WTC11 (cell line): ENCODE results near the gene MYO18B. TPM values are rescaled to one million over a fixed set of nuclear protein-coding genes. Genes with fewer than 3 reads are reported as not detected.

Experiments used
- ATAC-seq: fragments of 200-7000 bp; cut with Tn5 transposase; 2 replicates; pipeline ENCODE4 v1.10.0; 2021; ENCODE audit warnings: mild to moderate bottlenecking, moderate library complexity
- CTCF ChIA-PET: fragments of 300-600 bp; sonication (Branson Sonifier 250); formaldehyde crosslinking; loops from one replicate; lab custom pipeline; 2021; ENCODE audit warnings: antibody characterized with exemption; lab: Charles Lee
- POLR2A ChIA-PET: fragments of 350-600 bp; sonication (Branson Sonifier 250); formaldehyde crosslinking; loops from one replicate; lab custom pipeline; 2021; ENCODE audit warnings: antibody characterized with exemption; lab: Charles Lee
- DNase-seq: peaks from one replicate; pipeline ENCODE4 v3.0.0; 2021; ENCODE audit warnings: low spot score
- H3K27ac Mint-ChIP-seq: 2 replicates; pipeline ENCODE4 v1.8.0; 2021; ENCODE audit warnings: mixed read lengths
- H3K27me3 Mint-ChIP-seq: 2 replicates; pipeline ENCODE4 v1.8.0; 2021; ENCODE audit warnings: low read depth, mild to moderate bottlenecking, moderate library complexity, mixed read lengths
- H3K36me3 Mint-ChIP-seq: 2 replicates; pipeline ENCODE4 v1.8.0; 2021; ENCODE audit warnings: mixed read lengths
- H3K4me1 Mint-ChIP-seq: 2 replicates; pipeline ENCODE4 v1.8.0; 2022; ENCODE audit warnings: mixed read lengths
- H3K4me3 Mint-ChIP-seq: 2 replicates; pipeline ENCODE4 v1.8.0; 2021; ENCODE audit warnings: mild to moderate bottlenecking, moderate library complexity, mixed read lengths
- H3K9me3 Mint-ChIP-seq: 2 replicates; pipeline ENCODE4 v1.8.0; 2021; ENCODE audit warnings: mixed read lengths
- CREB1 ChIP-seq: sonication (generic); formaldehyde crosslinking; IDR thresholded peaks from 2 replicates; pipeline ENCODE4 v1.8.0; 2023; ENCODE audit warnings: mild to moderate bottlenecking, missing genetic modification reagents
- ELF4 ChIP-seq: sonication (generic); formaldehyde crosslinking; IDR thresholded peaks from 2 replicates; pipeline ENCODE4 v1.8.1; 2022; ENCODE audit warnings: low read depth, mild to moderate bottlenecking, moderate library complexity, missing genetic modification reagents
- ETV6 ChIP-seq: sonication (generic); formaldehyde crosslinking; IDR thresholded peaks from 2 replicates; pipeline ENCODE4 v1.8.1; 2022; ENCODE audit warnings: mild to moderate bottlenecking, missing genetic modification reagents
- FOXK1 ChIP-seq: sonication (generic); formaldehyde crosslinking; IDR thresholded peaks from 2 replicates; pipeline ENCODE4 v1.8.0; 2022; ENCODE audit warnings: mild to moderate bottlenecking, moderate library complexity, missing genetic modification reagents
- GRHL2 ChIP-seq: fragments of 250-450 bp; sonication (Bioruptor Pico); IDR thresholded peaks from 2 replicates; pipeline ENCODE4 v1.8.0; 2022; ENCODE audit warnings: mild to moderate bottlenecking, moderate library complexity; ENCODE audit not compliant: insufficient replicate concordance, severe bottlenecking
- JAZF1 ChIP-seq: fragments of 250-450 bp; sonication (Bioruptor Pico); IDR thresholded peaks from 2 replicates; pipeline ENCODE4 v1.9.0; 2021; ENCODE audit warnings: moderate library complexity, mild to moderate bottlenecking, inconsistent platforms
- JUN ChIP-seq: sonication (generic); formaldehyde crosslinking; IDR thresholded peaks from 2 replicates; pipeline ENCODE4 v1.8.0; 2023; ENCODE audit warnings: mild to moderate bottlenecking, missing genetic modification reagents
- MYBL2 ChIP-seq: sonication (generic); formaldehyde crosslinking; IDR thresholded peaks from 2 replicates; pipeline ENCODE4 v1.8.1; 2023; ENCODE audit warnings: mild to moderate bottlenecking, moderate library complexity, missing genetic modification reagents
- NFATC4 ChIP-seq: fragments of 250-450 bp; sonication (Bioruptor Pico); IDR thresholded peaks from 2 replicates; pipeline ENCODE4 v1.9.0; 2021; ENCODE audit warnings: mild to moderate bottlenecking
- PRRX2 ChIP-seq: fragments of 250-450 bp; sonication (Bioruptor Pico); IDR thresholded peaks from 2 replicates; pipeline ENCODE4 v1.8.0; 2021; ENCODE audit warnings: mild to moderate bottlenecking
- RELA ChIP-seq: sonication (generic); formaldehyde crosslinking; IDR thresholded peaks from 2 replicates; pipeline ENCODE4 v1.8.1; 2022; ENCODE audit warnings: missing genetic modification reagents, mild to moderate bottlenecking, borderline replicate concordance
- SOX15 ChIP-seq: fragments of 250-450 bp; sonication (Bioruptor Pico); IDR thresholded peaks from 2 replicates; pipeline ENCODE4 v1.9.0; 2021; ENCODE audit warnings: mild to moderate bottlenecking
- TCF7 ChIP-seq: sonication (generic); formaldehyde crosslinking; IDR thresholded peaks from 2 replicates; pipeline ENCODE4 v1.8.0; 2022; ENCODE audit warnings: mild to moderate bottlenecking, low read depth, missing genetic modification reagents, moderate library complexity
- TEAD4 ChIP-seq: sonication (generic); formaldehyde crosslinking; IDR thresholded peaks from 2 replicates; pipeline ENCODE4 v1.8.0; 2022; ENCODE audit warnings: mild to moderate bottlenecking, missing genetic modification reagents
- ZBTB21 ChIP-seq: sonication (generic); formaldehyde crosslinking; IDR thresholded peaks from 2 replicates; pipeline ENCODE4 v1.8.1; 2023; ENCODE audit warnings: mild to moderate bottlenecking, missing genetic modification reagents, borderline replicate concordance
- ZNF263 ChIP-seq: sonication (generic); formaldehyde crosslinking; IDR thresholded peaks from 2 replicates; pipeline ENCODE4 v1.8.1; 2022; ENCODE audit warnings: low read depth, mild to moderate bottlenecking, moderate library complexity, missing genetic modification reagents
- total RNA-seq: library from RNA; stranded (reverse); gene quantifications from 3 replicates; pipeline ENCODE4 v1.2.3, GENCODE V29; 2021
- TF ChIP-seq, protein P1 (sequence below): sonication (generic); formaldehyde crosslinking; IDR thresholded peaks from 2 replicates; pipeline ENCODE4 v1.8.0; 2022; ENCODE audit warnings: missing genetic modification reagents
- TF ChIP-seq, protein P2 (sequence below): sonication (generic); formaldehyde crosslinking; IDR thresholded peaks from 2 replicates; pipeline ENCODE4 v1.8.1; 2022; ENCODE audit warnings: mild to moderate bottlenecking, missing genetic modification reagents, moderate library complexity, borderline replicate concordance
- TF ChIP-seq, protein P3 (sequence below): sonication (generic); formaldehyde crosslinking; IDR thresholded peaks from 2 replicates; pipeline ENCODE4 v1.8.1; 2022; ENCODE audit warnings: mild to moderate bottlenecking, moderate library complexity, missing genetic modification reagents
- TF ChIP-seq, protein P4 (sequence below): sonication (generic); formaldehyde crosslinking; IDR thresholded peaks from 2 replicates; pipeline ENCODE4 v1.8.1; 2023; ENCODE audit warnings: mild to moderate bottlenecking, missing genetic modification reagents, moderate library complexity
- TF ChIP-seq, protein P5 (sequence below): sonication (generic); formaldehyde crosslinking; IDR thresholded peaks from 2 replicates; pipeline ENCODE4 v1.8.0; 2023; ENCODE audit warnings: mild to moderate bottlenecking, missing genetic modification reagents

Gene MYO18B
- total RNA-seq, 1 experiment from 2014 or later: 0.96 TPM

DNA sequence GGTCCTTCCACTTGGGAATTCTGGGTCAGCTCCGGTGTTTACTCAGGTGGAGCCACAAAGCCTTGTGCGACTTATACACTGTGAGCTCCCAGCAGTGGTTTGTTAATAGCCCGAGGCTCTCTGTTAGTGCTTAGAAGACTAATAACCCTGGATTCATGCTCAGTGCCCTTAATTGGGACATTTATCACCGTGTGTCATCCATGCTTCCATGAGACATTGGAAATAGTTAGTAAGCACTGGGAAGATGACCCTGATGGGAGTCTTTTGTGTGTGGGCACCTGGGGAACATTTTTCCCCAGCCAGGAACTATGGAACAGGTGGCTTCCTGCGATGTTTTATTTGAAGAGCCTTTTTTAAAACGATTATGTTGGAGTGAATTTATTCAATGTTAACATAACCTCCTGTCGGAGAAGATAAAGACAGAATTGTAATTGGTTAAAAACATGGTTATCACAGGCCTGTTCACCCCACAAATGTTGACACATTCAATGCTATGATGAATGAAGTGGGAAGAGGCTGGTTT lies 188.9 kb downstream of the MYO18B start:
- ATAC-seq (no peak), DNase-seq (no peak)
- Mint-ChIP-seq H3K4me1 (peaks cover 76% of the 10 kb centered on the region), H3K4me3 (no peak overlapping the region), H3K36me3 (peaks cover 3% of the 10 kb centered on the region; the same call in 1 of the 2 replicates), H3K27ac (no peak overlapping the region), H3K9me3 (peaks cover 7% of the 10 kb centered on the region), H3K27me3 (peaks cover 18% of the 10 kb centered on the region)
- CTCF ChIA-PET: interaction anchor here (0.6 to 0.7 kb wide), 2 partner anchors 20 to 240 kb away, joined by 3 read pairs; no protein-coding TSS in a partner anchor
- POLR2A ChIA-PET: interaction anchor here (0.6 kb wide), 1 partner anchor 269 kb away, joined by 4 read pairs; no protein-coding TSS in a partner anchor
- TF ChIP-seq ZBTB21 (CRISPR knock-in tag): no peak
- no peak for TF ChIP-seq FOXK1
- no peak for TF ChIP-seq JUN (CRISPR knock-in tag)
- TF ChIP-seq CREB1 (CRISPR knock-in tag): no peak

DNA sequence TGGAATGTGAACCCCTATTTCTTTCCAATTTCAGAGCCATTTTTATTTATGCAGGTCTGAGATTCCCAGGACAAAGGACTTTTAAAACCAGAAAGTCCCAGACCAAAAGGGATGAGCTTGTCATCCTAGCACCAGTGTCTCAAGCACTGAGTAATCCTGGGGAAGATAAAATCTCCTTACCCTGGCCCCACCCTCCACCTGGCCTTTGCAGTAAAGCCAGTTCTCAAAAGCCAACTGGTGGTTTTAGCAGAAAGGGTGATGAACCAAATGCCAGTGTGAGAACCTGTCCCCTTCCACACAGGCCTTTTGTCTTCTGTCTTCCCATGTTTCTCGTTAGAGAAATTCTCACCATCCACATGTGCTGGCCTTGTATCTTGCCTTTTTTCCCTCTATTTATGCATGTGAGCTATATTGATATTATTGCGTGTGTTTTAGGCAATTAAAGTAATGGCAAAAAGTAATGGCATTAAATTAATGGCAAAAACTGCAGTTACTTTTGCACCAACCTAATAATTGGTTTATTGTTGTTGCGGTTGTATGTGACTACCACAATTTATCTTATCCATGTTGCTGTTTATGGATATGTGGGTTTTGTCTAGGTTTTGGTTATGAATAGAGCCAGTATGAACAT lies 191.3 kb downstream of the MYO18B start:
- no peak overlapping the region for H3K4me3 Mint-ChIP-seq
- POLR2A ChIA-PET: no interaction called here
- ATAC-seq: no peak
- TF ChIP-seq ELF4 (CRISPR knock-in tag): no peak
- TF ChIP-seq, protein P1, sequence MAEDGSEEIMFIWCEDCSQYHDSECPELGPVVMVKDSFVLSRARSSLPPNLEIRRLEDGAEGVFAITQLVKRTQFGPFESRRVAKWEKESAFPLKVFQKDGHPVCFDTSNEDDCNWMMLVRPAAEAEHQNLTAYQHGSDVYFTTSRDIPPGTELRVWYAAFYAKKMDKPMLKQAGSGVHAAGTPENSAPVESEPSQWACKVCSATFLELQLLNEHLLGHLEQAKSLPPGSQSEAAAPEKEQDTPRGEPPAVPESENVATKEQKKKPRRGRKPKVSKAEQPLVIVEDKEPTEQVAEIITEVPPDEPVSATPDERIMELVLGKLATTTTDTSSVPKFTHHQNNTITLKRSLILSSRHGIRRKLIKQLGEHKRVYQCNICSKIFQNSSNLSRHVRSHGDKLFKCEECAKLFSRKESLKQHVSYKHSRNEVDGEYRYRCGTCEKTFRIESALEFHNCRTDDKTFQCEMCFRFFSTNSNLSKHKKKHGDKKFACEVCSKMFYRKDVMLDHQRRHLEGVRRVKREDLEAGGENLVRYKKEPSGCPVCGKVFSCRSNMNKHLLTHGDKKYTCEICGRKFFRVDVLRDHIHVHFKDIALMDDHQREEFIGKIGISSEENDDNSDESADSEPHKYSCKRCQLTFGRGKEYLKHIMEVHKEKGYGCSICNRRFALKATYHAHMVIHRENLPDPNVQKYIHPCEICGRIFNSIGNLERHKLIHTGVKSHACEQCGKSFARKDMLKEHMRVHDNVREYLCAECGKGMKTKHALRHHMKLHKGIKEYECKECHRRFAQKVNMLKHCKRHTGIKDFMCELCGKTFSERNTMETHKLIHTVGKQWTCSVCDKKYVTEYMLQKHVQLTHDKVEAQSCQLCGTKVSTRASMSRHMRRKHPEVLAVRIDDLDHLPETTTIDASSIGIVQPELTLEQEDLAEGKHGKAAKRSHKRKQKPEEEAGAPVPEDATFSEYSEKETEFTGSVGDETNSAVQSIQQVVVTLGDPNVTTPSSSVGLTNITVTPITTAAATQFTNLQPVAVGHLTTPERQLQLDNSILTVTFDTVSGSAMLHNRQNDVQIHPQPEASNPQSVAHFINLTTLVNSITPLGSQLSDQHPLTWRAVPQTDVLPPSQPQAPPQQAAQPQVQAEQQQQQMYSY (CRISPR knock-in tag): no peak
- no peak for TF ChIP-seq ETV6 (CRISPR knock-in tag)
- TF ChIP-seq NFATC4: no peak
- no peak for TF ChIP-seq JAZF1
- no peak for TF ChIP-seq RELA
- no peak for TF ChIP-seq TEAD4
- no peak for TF ChIP-seq TCF7
- TF ChIP-seq, protein P2, sequence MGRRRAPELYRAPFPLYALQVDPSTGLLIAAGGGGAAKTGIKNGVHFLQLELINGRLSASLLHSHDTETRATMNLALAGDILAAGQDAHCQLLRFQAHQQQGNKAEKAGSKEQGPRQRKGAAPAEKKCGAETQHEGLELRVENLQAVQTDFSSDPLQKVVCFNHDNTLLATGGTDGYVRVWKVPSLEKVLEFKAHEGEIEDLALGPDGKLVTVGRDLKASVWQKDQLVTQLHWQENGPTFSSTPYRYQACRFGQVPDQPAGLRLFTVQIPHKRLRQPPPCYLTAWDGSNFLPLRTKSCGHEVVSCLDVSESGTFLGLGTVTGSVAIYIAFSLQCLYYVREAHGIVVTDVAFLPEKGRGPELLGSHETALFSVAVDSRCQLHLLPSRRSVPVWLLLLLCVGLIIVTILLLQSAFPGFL: no peak
- no peak for TF ChIP-seq ZBTB21 (CRISPR knock-in tag)
- no peak for TF ChIP-seq GRHL2 (CRISPR knock-in tag)
- TF ChIP-seq, all 79 proteins: peak for 0
- Mint-ChIP-seq H3K27ac (no peak overlapping the region), H3K27me3 (peaks cover 28% of the 10 kb centered on the region), H3K36me3 (no peaks in the 10 kb centered on the region; the same call in 1 of the 2 replicates), H3K4me1 (peaks cover 72% of the 10 kb centered on the region), H3K9me3 (0 out of 2 replicates have a peak, but pooled peaks cover 3% of the 10 kb centered on the region)
- CTCF ChIA-PET: interaction anchor here (2.1 kb wide), 1 partner anchor 30 kb away, joined by 8 read pairs; no protein-coding TSS in a partner anchor
- no peak for DNase-seq

DNA sequence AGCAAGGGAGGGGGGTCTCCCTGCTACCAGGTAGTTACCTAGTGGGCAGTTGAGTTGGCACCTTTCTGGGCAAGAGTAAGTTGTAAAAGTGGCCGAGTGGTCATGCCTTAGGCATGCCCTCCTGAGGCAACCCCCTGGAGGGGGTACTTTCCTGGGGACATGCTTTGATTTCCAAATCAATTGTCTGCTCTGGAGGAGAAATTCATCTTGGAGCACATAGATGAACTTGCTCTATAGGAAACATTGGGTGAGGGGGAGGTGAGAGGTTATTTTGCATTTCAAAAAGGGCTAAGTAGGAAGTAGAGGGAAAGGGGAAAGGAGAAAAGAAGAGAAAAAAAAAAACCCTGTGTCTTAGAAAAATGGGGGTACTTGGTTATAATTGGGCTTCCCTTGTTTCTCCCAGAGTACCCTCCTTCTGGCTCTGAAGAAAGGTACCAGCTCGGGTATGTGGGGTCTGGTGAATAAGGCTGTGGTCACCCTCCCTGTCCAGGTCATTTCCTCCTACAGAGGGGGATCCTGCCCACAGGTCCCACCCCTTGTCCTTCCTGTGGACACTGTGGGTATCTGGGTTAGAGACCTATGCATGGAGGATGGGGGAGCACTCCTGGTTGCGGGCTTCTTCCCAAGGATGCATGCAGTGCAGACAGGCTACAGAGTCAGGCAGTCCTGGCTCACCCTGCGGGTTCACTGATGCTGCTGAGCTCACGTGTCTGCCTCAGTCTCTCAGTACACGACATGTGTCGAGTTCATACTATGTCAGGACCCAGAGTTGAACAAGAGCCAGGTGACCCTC lies 193.5 kb downstream of the MYO18B start:
- Mint-ChIP-seq H3K27ac (peak overlapping the region; percentile 43; the same call in 1 of the 2 replicates), H3K4me1 (peaks cover 61% of the 10 kb centered on the region), H3K36me3 (no peaks in the 10 kb centered on the region; the same call in none of the 2 replicates), H3K9me3 (peaks cover 11% of the 10 kb centered on the region), H3K27me3 (peaks cover 25% of the 10 kb centered on the region), H3K4me3 (peak overlapping the region; percentile 36)
- DNase-seq: no peak
- peak; percentile 70 for ATAC-seq
- CTCF ChIA-PET: interaction anchor here (0.6 to 2.1 kb wide), 3 partner anchors 32 to 40 kb away, joined by 3 to 8 read pairs (median 6); no protein-coding TSS in a partner anchor
- no peak for TF ChIP-seq JUN (CRISPR knock-in tag)
- TF ChIP-seq, protein P3, sequence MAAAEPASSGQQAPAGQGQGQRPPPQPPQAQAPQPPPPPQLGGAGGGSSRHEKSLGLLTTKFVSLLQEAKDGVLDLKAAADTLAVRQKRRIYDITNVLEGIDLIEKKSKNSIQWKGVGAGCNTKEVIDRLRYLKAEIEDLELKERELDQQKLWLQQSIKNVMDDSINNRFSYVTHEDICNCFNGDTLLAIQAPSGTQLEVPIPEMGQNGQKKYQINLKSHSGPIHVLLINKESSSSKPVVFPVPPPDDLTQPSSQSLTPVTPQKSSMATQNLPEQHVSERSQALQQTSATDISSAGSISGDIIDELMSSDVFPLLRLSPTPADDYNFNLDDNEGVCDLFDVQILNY: no peak
- no peak for TF ChIP-seq MYBL2 (CRISPR knock-in tag)
- no peak for TF ChIP-seq SOX15
- TF ChIP-seq ZNF263 (CRISPR knock-in tag): peak; percentile 85
- TF ChIP-seq, protein P4, sequence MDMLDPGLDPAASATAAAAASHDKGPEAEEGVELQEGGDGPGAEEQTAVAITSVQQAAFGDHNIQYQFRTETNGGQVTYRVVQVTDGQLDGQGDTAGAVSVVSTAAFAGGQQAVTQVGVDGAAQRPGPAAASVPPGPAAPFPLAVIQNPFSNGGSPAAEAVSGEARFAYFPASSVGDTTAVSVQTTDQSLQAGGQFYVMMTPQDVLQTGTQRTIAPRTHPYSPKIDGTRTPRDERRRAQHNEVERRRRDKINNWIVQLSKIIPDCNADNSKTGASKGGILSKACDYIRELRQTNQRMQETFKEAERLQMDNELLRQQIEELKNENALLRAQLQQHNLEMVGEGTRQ: 0 out of 2 replicates have a peak, but pooled peaks have one; percentile 29
- TF ChIP-seq PRRX2 (CRISPR knock-in tag): no peak
- TF ChIP-seq, protein P5, sequence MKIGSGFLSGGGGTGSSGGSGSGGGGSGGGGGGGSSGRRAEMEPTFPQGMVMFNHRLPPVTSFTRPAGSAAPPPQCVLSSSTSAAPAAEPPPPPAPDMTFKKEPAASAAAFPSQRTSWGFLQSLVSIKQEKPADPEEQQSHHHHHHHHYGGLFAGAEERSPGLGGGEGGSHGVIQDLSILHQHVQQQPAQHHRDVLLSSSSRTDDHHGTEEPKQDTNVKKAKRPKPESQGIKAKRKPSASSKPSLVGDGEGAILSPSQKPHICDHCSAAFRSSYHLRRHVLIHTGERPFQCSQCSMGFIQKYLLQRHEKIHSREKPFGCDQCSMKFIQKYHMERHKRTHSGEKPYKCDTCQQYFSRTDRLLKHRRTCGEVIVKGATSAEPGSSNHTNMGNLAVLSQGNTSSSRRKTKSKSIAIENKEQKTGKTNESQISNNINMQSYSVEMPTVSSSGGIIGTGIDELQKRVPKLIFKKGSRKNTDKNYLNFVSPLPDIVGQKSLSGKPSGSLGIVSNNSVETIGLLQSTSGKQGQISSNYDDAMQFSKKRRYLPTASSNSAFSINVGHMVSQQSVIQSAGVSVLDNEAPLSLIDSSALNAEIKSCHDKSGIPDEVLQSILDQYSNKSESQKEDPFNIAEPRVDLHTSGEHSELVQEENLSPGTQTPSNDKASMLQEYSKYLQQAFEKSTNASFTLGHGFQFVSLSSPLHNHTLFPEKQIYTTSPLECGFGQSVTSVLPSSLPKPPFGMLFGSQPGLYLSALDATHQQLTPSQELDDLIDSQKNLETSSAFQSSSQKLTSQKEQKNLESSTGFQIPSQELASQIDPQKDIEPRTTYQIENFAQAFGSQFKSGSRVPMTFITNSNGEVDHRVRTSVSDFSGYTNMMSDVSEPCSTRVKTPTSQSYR (CRISPR knock-in tag): no peak
- POLR2A ChIA-PET: interaction anchor here (1.1 kb wide), 1 partner anchor 25 kb away, joined by 3 read pairs; no protein-coding TSS in a partner anchor
